ENCODE measurements around the gene ENPP6. TPM values are rescaled to one million over a fixed set of nuclear protein-coding genes. Genes with fewer than 3 reads are reported as not detected.

The ENPP6 gene
- total and polyA plus RNA-seq, 12 donors: 0.03 to 0.68 (median 0.07) TPM; not detected in 3

GRCh38 chr4:184237612-184238011 is 19.9 kb upstream of the ENPP6 start:
- DNase-seq: no peak
- no peaks in the 10 kb centered on the region for H3K9me3 ChIP-seq
- intact Hi-C loops (cut with DNase I): no loop called here
- no peak overlapping the region for H3K27ac ChIP-seq
- H3K36me3 ChIP-seq: no peaks in the 10 kb centered on the region
- H3K4me1 ChIP-seq: no peaks in the 10 kb centered on the region
- ATAC-seq: no peak
- TF ChIP-seq CTCF (IDR thresholded peaks at IDR 0.05): no peak
- H3K27me3 ChIP-seq: peaks cover 0 to 8% (median 0%) of the 10 kb centered on the region in 7 donors
- WGBS, 2 donors: 67 to 68% methylated on average over 2 of the region's 2 CpGs
- H3K4me3 ChIP-seq: no peak overlapping the region

GRCh38 chr4:184235526-184235925 is 17.9 kb upstream of the ENPP6 start:
- ATAC-seq (no peak), DNase-seq (no peak)
- Histone ChIP-seq H3K9me3 (no peaks in the 10 kb centered on the region), H3K4me1 (peaks cover 0 to 14% (median 3%) of the 10 kb centered on the region in 9 donors), H3K27me3 (peaks cover 0 to 8% (median 0%) of the 10 kb centered on the region in 7 donors), H3K36me3 (no peaks in the 10 kb centered on the region), H3K27ac (no peak overlapping the region), H3K4me3 (no peak overlapping the region)
- WGBS, 2 donors: 83 to 94% methylated on average over 3 of the region's 3 CpGs
- intact Hi-C loops (cut with DNase I): no loop called here
- no peak for TF ChIP-seq CTCF (IDR thresholded peaks at IDR 0.05)

GRCh38 chr4:184234155-184234554 is 16.5 kb upstream of the ENPP6 start:
- peaks cover 0 to 8% (median 0%) of the 10 kb centered on the region in 7 donors for H3K27me3 ChIP-seq
- 88 to 93% methylated on average over 4 of the region's 4 CpGs for WGBS, 2 donors
- no peak overlapping the region for H3K4me3 ChIP-seq
- no peaks in the 10 kb centered on the region for H3K9me3 ChIP-seq
- no peak overlapping the region for H3K27ac ChIP-seq
- intact Hi-C loops (cut with DNase I): no loop called here
- no peak for TF ChIP-seq CTCF (IDR thresholded peaks at IDR 0.05)
- DNase-seq (no peak), ATAC-seq (no peak)
- H3K36me3 ChIP-seq: no peaks in the 10 kb centered on the region
- H3K4me1 ChIP-seq: peaks cover 0 to 14% (median 5%) of the 10 kb centered on the region in 9 donors

GRCh38 chr4:184232975-184233374 is 15.3 kb upstream of the ENPP6 start:
- no peaks in the 10 kb centered on the region for H3K9me3 ChIP-seq
- no peak for TF ChIP-seq CTCF (IDR thresholded peaks at IDR 0.05)
- no peak for DNase-seq
- H3K4me1 ChIP-seq: peaks cover 0 to 14% (median 5%) of the 10 kb centered on the region in 9 donors
- no peak overlapping the region for H3K27ac ChIP-seq
- no peaks in the 10 kb centered on the region for H3K36me3 ChIP-seq
- WGBS, 2 donors: 75 to 83% methylated on average over 4 of the region's 4 CpGs
- H3K4me3 ChIP-seq: no peak overlapping the region
- intact Hi-C loops (cut with DNase I): no loop called here
- H3K27me3 ChIP-seq: peaks cover 0 to 15% (median 0%) of the 10 kb centered on the region in 7 donors
- ATAC-seq: no peak

Measured in heart right ventricle (tissue), 16 donors.